GM12878 (cell line): ENCODE results near the gene RFC4. TPM values are rescaled to one million over a fixed set of nuclear protein-coding genes. Genes with fewer than 3 reads are reported as not detected.

ENCODE experiments used
- CBFB ChIP-seq: IDR thresholded peaks from 2 replicates; pipeline ENCODE4 v1.6.1; 2016; ENCODE audit warnings: antibody characterized with exemption, low read depth
- EED ChIP-seq: sonication (generic); IDR thresholded peaks from 2 replicates; pipeline ENCODE4 v1.6.1; 2016; ENCODE audit warnings: antibody characterized with exemption, low read depth
- MEF2B ChIP-seq: fragments of 450-650 bp; IDR thresholded peaks from 2 replicates; pipeline ENCODE4 v1.6.1; 2018; ENCODE audit warnings: mild to moderate bottlenecking, moderate library complexity; ENCODE audit not compliant: partially characterized antibody, poor library complexity, severe bottlenecking
- NFIC ChIP-seq: IDR thresholded peaks from 2 replicates; pipeline ENCODE4 v1.6.1; 2012; ENCODE audit warnings: low read depth, mild to moderate bottlenecking, inconsistent platforms, low read length, moderate library complexity
- RCOR1 ChIP-seq: conservative IDR thresholded peaks from 2 replicates; pipeline ENCODE4 v1.6.1; 2012; ENCODE audit warnings: low read depth, low read length, improper control_type of control experiment
- SIX5 ChIP-seq: IDR thresholded peaks from 2 replicates; pipeline ENCODE4 v1.6.1; 2011; ENCODE audit warnings: mild to moderate bottlenecking, low read depth, low read length, moderate library complexity; ENCODE audit not compliant: severe bottlenecking
- polyA plus RNA-seq, 11 experiments: library from polyadenylated mRNA; depleted of rRNA in 4 of 11; unstranded in 6 of 11; stranded (reverse) in 5 of 11; fragments of >200 nt; fragmentation: Nextera tagmentation in 4 of 11; fragmentation: Illumina TruSeq in 1 of 11; extraction: Ambion mirVana in 4 of 11; extraction: Trizol in 1 of 11; gene quantifications; 1 replicate in 1 of 11; 2 replicates in 10 of 11; pipeline versions ENCODE4 v1.2.1 to v1.2.3, GENCODE V29; 2011 to 2016; ENCODE audit warnings: inconsistent platforms in 2 of 11, missing spikeins in 2 of 11, low read depth in 1 of 11
- total RNA-seq, 4 experiments: library from RNA; depleted of rRNA in 3 of 4; stranded (reverse); fragments of >200 nt in 3 of 4; fragmentation: Illumina TruSeq in 1 of 4; extraction: Trizol in 1 of 4; gene quantifications; 2 replicates each; pipeline versions ENCODE4 v1.2.1 to v1.2.3, GENCODE V29; 2013 to 2021
- TF ChIP-seq, protein P1 (sequence below): fragments of 450-650 bp; IDR thresholded peaks from 2 replicates; pipeline ENCODE4 v1.6.1; 2018; ENCODE audit warnings: mild to moderate bottlenecking, low read depth, moderate library complexity; ENCODE audit not compliant: partially characterized antibody

The RFC4 gene
- total and polyA plus RNA-seq, 10 of the 15 experiments (the other 5 are each of a cell fraction or from before 2014, with no cell fraction given) = 49.1 to 144 (median 112) TPM

DNA sequence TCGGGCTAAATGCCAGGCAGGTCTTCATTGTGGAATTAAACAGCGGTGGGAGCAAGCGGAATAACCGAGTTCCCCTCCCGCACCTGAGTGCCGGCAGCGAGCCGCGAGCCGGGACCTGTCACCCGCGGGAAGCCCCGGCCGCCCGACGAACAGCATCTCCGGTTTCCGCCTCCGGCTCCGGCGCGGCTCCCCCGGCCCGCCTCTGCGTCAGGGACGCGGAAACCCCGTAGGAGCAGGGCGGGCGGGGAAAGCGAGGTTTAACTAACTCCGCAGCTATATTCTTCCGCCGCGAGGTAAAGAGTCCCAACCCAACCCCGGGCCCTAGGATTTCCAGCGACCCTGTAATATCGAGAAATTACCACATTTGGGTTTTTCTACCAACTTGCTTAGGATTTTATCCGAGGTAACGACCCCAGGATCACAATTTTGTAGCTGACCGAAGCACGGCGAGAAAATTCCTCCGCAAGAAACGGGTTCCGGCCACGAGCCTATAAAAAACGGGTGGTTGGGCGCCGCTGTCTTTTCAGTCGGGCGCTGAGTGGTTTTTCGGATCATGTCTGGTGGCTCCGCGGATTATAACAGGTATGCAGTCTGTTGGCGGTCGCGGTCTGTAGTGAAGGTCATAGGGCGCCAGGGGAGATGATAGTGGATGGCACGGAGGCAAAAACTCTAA is 23.1 kb downstream of the RFC4 start, which contains the start of gene EIF4A2 (continued):
- TF ChIP-seq, protein P1, sequence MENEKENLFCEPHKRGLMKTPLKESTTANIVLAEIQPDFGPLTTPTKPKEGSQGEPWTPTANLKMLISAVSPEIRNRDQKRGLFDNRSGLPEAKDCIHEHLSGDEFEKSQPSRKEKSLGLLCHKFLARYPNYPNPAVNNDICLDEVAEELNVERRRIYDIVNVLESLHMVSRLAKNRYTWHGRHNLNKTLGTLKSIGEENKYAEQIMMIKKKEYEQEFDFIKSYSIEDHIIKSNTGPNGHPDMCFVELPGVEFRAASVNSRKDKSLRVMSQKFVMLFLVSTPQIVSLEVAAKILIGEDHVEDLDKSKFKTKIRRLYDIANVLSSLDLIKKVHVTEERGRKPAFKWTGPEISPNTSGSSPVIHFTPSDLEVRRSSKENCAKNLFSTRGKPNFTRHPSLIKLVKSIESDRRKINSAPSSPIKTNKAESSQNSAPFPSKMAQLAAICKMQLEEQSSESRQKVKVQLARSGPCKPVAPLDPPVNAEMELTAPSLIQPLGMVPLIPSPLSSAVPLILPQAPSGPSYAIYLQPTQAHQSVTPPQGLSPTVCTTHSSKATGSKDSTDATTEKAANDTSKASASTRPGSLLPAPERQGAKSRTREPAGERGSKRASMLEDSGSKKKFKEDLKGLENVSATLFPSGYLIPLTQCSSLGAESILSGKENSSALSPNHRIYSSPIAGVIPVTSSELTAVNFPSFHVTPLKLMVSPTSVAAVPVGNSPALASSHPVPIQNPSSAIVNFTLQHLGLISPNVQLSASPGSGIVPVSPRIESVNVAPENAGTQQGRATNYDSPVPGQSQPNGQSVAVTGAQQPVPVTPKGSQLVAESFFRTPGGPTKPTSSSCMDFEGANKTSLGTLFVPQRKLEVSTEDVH = peak; percentile 82
- TF ChIP-seq SIX5 (no peak), EED (no peak; the same call in none of the 2 replicates), RCOR1 (no peak; the same call in 1 of the 2 replicates), NFIC (peak; percentile 68; the same call in 1 of the 2 replicates), CBFB (peak; percentile 100), MEF2B (peak; percentile 88)
